Stimulated activated CD4-positive, alpha-beta T cell treated with anti-CD3 and anti-CD28 coated beads, Interleukin-4, amount 100 ng/mL, for 48 hours (primary cell): ENCODE results near the gene GUCY2D.
"Not testable (repeated sequence)": the region's sequence is repeated elsewhere in the genome, so short reads cannot be mapped to it uniquely, and the experiment has no call there.

ENCODE experiments used
- DNase-seq, 2 donors: peaks; one replicate each; pipeline ENCODE4 v3.0.0-alpha.2; 2020; ENCODE audit warnings: low read depth in 2 of 2

GUCY2D gene

DNA sequence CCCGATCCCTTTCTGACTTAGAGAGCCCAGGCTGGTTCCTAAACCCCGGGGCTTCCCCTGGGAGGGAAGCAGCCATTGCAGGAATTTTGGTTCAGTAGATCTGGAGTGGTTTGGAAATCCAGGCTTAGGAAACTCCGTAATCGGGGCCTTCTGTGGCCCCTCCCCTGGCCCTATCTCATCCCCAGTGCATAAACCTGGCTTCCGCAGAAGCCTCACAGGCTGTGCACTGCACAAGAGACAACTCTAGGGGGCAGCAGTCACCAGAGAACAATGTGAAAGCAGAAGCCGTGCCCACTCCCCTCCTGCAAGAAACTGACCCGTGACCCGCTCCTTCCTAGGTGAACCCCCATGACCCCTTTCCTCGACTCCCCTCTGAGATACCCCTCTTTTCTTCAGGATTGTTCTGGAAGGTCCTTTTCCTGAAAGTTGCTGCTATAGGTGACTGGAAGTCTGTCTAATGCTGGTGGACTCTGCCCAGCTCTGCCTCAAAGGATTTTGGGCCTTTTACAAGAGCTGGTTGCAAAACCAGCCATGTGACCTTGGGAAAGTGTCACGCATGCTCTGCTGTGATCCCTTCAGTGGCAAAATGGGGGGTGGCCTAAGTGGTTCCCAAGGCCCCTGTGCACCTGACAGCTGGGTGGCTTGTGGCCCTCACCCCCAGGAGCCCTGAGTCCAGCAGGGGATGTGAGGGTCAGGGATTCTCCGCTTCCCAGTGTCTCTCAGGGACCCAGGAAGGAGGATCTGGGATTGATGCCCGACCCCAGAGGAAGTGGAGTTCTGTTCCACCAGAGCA, 14.4 kb downstream of the GUCY2D start:
- DNase-seq: peak; percentile 43 to 55

DNA sequence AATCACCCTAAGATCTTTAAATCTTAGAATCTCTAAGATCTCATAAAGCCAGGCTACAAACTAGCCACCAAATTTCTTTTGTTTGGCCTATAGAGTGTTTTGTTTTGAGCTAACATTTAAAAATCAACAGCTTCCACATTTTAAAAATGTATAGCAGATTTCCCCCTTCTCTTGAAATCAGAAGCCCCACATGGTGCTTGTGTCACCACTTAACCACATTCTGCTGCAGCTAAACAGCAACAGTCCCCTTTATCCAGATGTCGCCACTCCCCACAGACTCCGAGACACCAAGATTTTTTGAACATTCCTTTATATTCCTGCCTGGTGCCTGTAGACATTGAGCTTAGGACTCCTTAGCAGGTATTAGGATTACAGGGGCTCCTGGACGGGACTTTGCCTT, 16.0 kb downstream of the GUCY2D start:
- DNase-seq: no peak

DNA sequence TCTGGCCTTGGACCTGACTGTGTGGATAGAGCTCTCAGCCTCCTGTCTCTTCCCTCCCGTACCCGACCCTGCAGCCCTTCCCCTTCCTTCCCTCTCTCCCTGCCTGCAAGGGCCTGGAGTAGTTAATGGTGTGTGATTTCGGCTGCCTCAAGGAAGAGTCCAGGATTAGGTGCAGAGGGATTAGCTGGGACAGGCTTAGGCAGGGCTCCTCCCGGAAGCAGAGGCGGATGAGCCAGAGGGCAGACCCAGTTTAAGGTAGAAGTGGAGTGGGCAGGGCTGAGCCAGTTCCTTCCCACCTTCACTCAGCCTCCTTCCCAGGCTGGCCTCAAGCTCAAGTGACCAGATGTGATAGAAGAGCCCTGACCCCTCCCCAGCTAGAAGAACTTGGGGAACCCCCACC, 16.8 kb downstream of the GUCY2D start:
- DNase-seq: no peak

DNA sequence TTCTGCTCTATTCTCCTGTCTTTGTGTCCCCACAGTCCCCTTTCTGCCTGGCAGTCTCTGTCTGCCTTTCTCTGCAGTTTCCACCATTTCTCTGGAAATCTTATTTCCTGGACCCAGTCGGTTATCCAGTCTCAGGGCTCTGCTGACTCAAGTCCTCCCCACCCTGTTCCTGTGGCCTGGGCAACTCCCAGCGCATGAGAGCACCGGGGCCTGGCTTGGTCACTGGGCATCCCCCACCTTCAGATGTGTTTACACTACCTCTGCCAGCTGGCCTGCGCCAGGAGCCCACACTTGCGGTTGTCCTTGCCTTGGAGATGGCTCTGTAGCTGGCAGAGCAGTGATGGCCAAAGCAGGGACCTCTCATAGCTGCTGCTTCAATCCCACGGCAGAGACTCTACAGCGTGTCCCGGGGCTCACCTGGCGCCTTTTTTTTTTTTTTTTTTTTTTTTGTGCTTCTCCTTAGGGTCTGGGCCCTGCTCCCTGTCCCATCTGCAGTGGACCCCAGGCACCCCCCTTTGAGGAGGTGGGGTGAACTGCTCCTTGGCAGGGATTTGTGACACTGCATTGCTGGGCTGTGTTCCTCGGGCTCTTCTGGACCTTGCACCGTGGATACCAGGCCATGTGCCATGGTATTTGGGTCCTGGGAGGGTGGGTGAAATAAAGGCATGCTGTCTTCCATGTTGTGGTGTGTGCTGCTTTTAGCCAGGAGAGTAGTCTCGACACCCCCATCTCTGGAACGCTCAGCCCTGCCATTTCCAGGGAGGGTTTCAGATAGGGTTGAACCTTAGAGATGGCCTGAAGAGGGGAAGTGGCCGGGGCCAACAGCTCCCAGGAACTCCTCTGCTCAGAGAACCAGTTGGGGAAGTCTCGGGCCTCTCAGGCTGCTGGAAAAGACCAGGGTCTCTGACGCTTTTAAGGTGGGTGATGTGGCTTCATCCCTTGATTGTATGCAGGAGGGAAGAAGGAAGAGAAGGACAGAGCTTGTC, 17.5 kb downstream of the GUCY2D start:
- no peak for DNase-seq

DNA sequence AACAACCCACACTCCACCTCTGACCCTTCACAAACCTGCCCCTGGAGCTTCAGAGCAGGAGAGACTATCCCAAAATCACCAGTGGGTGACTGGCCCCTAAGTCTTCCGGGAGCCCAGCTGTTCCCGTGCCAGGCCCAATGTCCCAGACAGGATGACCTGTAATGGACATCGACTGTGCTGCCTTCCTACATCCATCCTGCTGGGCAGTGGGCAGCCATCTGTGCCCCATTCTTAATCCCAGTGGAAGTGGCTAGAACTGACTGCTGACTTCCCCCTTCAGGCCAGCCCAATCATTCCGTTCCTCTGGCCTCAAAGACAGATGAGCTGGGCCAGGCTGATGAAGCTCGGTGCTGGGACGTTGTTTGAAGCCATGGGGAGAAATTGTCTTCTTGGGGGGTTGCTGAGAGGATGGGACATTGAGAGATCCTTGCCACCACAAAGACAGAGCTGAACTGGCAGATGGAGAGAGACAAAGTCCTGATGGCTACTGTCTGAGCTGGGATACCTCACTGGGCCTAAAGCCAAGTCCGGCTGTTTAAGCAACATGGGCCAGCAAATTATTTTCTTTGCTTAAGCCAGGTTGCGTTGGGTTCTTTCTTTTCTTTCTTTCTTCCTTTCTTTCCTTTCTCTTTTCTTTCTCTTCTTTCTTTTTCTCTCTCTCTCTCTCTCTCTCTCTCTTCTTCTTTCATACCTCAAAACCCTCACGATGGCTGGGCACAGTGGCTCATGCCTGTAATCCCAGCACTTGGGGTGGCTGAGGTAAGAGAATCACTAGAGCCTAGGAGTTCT, 18.6 kb downstream of the GUCY2D start:
- DNase-seq: no peak

DNA sequence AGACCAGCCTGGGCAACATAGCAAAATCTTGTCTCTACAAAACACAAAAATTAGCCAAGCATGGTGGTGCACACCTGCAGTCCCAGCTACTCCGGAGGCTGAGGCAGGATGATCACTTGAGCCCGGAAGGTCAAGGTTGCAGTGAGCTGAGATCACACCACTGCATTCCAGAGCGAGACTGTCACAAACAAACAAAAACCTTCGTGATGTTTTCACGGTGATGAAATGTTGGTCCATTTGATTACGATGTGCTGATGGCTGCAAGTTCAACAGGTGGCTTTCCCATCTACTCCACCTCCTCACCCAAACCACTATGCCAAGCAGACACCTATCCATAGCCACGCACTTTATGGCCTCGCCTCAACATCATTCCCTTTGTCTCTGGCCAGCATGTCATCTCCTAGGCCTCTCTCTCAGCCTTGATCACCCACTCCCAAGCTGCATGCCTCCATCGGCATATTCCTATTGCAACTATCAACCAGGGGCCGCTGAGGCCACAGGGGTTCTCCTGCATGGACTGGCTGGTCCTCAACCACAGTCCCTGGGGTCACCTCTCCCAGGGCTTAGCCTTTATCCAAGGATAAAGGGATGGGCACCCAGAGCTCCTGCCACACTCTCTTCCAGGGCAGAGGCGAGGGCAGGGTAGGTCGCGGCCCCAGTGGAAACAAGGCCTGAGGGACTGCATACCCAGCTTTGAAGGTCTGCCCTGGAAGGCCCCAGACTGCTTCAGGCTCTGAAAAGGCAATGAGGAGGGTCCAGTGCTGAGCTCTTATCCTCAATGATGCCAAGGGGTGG, 19.3 kb downstream of the GUCY2D start:
- no peak for DNase-seq

DNA sequence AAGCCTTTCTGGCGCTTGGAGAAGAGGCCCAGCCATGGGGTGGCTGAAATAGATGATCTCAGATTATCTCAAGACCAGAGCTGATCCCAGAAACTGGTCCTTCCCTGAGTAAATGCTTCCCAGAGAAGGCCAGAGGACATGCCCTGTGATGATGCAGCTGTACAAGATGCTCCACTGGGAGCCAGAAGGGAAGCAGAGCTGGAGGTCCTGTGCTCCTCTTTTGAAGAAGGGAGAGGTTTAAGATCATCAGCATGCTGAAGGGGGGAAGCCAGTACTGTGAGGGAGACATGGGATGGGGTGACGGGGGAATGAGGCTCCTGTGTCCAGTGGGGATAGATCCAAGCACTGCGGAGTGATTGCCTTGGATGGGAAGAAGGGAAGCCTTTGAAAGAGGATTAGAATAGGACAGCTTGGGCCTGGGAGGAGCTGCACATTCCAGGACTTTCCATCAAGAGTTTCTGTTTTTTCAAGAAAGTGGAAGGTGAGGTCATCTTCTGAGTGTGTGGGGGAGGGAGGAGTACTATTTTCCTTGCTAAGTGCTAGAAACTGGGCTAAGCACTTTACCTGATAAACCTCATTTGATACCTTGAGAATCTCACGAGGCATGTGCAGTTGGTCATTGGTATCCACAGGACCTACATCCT, 20.1 kb downstream of the GUCY2D start:
- no peak for DNase-seq

DNA sequence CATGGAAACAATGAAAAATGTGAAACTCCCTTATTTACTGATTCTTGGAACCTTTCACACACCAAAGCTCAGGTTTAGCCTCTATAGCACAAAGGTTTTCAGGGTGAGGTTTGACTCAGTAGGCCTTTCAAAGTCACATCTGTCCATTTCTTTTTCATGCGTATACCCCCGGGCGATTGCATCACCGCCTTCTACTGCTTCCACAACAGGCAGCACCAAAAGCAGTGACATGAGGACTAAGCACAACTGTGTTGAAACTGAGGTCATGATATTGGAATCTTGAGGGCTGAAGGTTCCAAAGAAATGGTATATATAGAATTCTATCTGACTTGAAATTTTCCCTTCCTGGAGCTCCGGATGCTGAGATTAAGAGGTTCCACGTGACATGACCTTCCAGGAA, 21.7 kb downstream of the GUCY2D start:
- DNase-seq: not testable (repeated sequence)

DNA sequence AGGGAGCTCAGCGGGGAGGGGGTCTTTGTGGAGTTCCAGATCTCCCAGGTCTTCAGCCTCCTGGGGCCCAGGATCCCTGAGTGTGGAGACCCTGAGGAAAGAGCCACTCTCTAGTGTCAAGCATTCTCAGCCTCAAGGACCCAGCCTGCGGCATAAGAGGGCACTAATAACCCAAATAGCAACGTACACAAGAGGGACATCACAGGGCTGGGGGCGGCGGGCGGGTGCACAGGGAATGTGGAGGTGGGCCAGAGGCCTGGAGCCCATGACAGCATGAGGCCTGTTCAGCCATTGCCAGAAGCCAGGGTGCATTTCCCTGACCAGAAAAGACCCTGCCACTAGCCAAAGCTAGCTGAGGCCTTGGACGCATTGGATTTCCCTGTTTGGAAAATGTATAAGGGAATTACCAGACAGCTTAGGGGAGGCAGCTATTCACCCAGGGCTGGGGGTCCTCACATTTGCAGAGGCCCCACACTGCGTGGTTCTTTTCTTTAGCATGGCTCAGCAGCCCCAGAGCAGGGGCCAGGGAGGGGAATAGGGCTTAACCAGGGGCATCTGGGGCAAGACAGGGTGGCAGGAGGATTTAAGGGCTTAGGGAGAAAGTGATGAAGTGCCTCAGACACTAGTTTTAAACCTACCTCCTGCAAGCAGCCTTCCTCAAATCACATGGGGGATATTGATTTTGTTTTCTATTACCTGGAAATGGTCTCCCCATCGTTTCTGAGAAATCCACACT, 22.9 kb downstream of the GUCY2D start:
- DNase-seq: no peak

DNA sequence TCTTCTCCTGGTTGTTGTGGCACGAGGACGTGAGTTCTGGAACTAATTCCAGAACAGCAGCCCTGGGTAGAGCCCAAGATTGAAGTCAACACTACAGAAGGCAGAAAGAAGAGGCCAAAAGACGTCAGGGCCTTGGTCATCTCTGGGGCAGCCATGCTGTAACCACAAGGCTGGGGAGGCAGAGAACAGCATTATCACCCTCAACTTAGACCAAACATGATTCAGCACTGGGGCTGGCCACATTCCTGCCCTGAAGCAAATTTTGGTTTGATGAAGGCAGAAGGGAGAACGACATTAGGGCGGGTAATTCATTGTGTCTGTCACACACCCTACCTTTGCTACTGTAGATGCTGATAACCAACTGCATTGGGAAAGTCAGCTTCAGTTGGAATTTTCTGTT, 26.7 kb downstream of the GUCY2D start:
- DNase-seq: no peak

DNA sequence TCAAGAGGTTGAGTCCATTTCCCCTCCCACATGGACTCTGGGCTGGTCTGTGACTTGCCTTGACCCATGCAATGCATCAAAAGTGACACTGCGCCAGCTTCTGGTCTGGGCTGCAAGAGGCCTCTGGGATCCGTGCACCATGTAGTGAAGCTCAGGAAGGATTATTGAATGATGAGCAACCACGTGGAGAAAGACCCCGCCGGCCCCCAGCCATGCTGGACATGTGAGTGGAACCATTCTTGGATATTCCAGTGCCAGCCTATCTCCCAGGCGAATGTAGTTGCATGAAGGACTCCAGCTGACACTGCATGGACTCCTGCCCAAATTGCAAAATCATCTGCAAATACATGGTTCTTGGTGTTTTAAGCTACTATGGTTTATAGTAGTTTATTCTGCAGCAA, 28.8 kb downstream of the GUCY2D start:
- DNase-seq: no peak

DNA sequence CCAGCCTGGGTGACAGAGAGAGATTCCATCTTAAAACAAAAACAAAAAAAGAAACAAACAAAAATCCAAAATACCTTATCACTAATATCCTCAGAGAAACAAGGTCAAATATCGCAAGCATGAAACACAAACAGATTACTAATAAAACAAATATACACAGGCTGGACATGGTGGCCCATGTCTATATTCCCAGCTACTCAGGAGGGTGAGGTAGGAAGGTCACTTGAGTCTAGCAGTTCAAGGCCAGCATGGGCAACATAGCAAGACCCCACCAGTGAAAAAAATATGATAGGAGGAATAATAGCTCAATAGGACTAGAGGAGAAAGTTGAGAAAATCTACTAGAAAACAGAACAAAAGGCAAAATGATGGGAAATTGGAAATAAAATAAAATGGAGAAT, 29.5 kb downstream of the GUCY2D start:
- no peak for DNase-seq

DNA sequence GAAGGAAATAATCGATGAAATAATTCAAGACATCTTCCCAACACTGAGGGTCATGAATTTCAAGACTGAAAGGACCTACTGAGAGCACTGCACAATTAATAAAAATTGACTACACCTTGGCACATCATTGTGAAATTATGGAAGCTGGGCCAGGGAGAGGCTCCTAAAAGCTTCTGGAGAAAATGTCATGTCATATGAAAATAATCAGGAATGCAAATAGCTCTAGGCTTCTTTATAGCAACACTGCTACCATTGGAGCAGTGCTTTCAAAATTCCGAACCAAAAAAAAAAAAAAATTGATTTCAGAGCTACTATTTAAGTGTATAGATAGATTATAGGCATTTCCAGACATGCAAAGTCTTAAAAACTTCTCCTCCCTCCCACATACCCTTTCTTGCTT, 30.0 kb downstream of the GUCY2D start:
- DNase-seq: no peak

DNA sequence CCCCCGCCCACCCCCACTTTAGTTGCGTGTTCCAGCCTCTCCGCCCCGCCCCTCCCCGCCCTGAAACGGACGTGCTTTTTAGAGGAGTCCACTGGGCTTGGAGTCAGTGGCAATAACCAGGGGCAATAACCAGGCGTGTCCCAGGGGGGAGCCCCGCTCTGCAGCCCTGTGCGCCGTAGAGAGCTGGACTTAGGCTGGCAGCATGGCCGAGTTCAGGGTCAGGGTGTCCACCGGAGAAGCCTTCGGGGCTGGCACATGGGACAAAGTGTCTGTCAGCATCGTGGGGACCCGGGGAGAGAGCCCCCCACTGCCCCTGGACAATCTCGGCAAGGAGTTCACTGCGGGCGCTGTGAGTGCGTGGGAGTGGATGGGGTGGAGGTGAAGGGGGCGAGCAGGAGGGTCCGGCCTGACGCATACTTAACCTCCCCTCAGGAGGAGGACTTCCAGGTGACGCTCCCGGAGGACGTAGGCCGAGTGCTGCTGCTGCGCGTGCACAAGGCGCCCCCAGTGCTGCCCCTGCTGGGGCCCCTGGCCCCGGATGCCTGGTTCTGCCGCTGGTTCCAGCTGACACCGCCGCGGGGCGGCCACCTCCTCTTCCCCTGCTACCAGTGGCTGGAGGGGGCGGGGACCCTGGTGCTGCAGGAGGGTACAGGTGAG, 36.7 kb downstream of the GUCY2D start, which contains the start of gene ALOX15B:
Gene ALOX15B (plus strand): TSS at position 106 of the 657 bp plus-strand sequence. CDS start 97 bp downstream, at position 203.
- no peak for DNase-seq

DNA sequence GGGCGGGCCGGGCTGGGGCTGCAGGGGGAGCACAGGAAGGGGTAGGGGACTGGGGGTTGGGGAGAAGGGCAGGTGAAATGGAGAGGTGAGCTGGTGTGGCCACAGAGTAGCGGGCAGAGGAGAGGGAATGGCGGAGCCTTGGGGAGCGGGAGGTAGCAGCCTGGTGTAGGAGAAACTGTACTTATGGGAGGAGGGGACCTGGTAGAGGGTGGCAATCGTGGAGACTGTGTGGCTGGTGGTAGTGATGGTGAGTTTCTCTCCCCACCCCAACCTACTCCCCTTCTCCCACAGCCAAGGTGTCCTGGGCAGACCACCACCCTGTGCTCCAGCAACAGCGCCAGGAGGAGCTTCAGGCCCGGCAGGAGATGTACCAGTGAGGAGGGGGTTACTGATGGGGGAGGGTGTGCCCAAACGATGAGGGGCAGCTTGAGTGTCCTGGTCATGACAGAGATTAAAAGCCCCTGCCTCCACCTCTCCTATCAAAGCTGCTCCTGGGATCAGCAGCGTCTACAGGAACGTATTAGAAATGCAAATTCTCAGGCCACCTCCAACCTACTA, 37.3 kb downstream of the GUCY2D start:
- DNase-seq: no peak

DNA sequence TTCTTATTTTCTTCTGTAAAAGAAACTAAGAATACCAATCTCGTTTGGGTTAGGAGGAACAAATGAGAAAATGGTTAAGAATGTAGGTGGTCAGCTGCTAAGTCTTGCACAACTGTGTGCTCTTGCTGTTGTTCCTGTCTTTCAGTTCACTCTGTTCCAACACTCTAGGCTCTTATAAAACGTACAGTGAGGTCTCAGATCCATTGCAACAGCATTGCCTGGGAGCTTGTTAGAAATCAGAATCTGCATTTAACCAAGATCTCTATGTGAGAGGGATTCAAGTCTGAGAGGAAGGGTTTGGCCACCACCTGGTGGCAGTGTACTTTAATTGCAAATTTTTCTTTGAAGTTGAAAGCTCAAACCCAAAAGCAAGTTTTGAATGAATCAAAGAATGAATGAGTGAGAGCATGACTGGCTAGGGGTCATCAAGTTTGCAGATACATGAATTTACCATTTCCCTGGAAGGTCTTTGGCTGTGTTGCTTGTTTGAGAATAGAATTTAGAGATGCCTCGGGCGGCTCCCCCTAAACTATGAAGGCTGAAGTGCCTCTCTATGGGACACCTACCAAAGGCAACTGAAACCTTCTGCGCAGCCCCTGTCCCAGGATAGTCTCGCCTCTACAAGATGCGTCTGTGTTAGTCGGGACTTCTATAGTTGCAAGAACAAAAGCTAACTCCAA, 39.0 kb downstream of the GUCY2D start:
- DNase-seq: peak in 1 of 2 donors; percentile 15

DNA sequence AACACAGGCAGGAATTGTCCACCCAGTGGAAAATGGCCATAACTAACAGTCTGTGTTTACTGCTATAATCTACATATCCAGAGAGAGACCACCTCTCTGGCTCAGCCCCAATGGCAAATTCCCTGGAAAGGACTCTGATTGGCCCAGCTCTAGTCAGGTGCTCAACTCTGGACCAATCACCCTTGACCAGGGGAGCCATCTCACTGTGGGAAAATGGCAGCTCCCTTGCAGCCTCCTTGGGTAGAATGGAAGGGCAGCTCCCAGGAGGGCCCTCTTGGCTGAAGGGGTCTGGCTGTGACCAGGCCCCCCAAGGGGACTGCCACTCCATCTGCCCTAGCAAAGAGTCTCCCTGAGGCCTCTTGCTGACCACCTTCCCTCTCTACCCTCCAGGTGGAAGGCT, 39.6 kb downstream of the GUCY2D start:
- DNase-seq: no peak
